GM18867 (cell line): ENCODE measurements around the gene GLDN.

Experiments used
- ATAC-seq: cut with Tn5 transposase; IDR thresholded peaks from one replicate; pipeline ENCODE4 v1.9.1; 2021; ENCODE audit warnings: mild to moderate bottlenecking, moderate library complexity; ENCODE audit not compliant: unreplicated experiment

Gene GLDN

GRCh38 chr15:51341366-51342226 is at the start of gene GLDN:
TSS of gene GLDN (plus strand) at chr15:51341655. CDS start at chr15:51341685, 30 bp downstream.
- ATAC-seq, result no peak

DNA sequence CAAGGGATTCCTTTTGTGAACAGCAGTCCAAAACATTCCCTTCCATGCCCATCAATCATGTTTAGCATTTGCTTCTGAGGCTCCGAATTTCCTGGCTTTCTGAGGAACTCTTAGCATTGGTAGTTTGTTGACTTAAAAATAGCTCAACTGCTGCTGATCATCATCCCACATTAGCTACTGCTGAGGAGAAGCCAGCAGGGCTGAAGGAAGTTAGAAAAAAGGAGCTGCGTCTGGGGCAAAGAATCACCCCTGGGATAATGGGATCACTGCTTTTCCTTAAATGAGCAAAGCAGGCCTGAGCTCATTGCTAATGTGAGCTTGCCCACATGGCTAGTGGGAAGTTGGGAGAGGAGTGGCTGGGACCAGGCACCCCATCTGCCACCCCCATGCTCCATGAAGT is 42.8 kb upstream of the GLDN start:
- no peak for ATAC-seq

DNA sequence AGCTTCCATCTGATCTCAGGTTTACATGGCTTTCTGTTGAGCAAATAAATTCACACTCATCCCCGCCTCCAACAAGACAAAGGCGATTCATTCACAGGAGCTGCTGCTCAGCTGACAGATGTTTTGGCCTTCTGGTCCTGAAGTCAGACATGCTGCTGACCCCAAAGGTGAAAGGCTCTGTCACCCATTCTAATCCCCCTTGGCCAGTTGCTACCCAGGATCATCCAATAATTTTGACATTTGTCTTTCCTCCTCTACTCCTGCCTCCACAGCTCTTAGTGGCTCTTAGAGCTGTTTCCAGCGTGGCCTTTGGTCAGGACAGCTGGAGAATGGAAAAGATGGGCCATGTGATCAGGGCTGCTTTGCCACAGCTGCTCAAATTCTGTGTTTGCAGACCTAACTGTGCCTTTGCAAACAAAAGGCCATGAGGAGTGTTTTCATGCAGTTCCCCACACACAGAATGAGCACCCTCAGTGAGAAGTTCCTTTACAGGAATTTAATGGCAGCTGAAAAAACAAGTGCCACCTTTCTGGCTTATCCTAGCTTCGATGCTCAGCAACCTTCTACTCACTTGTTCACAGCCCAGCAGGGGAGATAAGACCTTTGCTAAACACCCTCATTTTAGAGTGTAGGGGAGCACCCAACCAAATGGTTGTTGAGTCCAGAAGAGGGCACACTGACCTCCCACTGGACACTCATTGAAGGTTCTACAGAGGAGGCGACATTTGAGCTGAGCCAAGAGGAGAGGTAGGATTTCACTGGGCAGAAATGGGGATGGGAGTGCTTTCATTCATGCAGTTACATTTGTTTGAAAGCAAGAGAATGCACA is 42.1 kb upstream of the GLDN start:
- no peak for ATAC-seq

DNA sequence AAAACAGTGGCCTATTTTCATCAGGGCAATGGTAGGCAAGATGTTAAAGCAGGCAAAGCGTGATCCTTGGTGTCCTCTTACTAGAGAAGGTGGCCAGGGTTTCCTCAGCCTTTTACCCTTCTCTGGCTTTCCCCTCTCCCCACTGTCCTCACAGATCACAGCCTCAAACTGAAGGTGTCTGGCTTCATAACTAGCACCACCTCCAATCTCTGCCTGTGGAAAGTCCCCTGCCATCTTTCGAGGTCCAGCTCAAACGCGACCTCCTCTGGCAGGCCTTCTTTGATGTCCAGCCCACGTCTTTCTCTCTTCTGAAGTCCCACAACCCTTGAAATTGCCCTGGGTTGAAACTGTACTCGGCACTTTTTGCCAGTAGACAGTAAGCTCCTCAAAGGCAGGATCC is 39.0 kb upstream of the GLDN start:
- no peak for ATAC-seq

- no peak for ATAC-seq
These were observed 37.9 kb upstream of the GLDN start for GRCh38 chr15:51303462-51303980.

- ATAC-seq, result no peak
These were observed 34.1 kb upstream of the GLDN start for GRCh38 chr15:51307325-51307724.

- no peak for ATAC-seq
These were observed 33.6 kb upstream of the GLDN start for GRCh38 chr15:51307811-51308210.

DNA sequence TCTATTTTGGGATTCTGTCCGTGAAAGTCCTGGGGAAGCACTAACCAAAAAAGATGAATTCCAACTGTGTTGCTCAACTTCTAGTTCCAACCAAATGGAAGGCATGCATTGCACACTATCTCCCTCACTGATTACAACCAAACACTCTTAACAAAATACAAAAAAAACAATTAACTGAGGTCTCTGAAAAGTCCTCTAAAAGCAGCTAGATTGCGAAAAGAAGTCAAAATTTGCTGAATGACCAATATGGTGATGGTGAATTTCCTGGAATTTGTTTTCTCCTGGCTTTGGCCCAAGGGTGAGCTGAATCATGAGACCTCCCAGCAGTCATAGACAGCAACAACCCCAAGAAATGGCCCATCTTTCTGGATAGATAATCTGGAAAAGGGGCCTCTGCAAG is 31.4 kb upstream of the GLDN start:
- no peak for ATAC-seq

- no peak for ATAC-seq
These were observed 29.9 kb upstream of the GLDN start for GRCh38 chr15:51311510-51311909.

DNA sequence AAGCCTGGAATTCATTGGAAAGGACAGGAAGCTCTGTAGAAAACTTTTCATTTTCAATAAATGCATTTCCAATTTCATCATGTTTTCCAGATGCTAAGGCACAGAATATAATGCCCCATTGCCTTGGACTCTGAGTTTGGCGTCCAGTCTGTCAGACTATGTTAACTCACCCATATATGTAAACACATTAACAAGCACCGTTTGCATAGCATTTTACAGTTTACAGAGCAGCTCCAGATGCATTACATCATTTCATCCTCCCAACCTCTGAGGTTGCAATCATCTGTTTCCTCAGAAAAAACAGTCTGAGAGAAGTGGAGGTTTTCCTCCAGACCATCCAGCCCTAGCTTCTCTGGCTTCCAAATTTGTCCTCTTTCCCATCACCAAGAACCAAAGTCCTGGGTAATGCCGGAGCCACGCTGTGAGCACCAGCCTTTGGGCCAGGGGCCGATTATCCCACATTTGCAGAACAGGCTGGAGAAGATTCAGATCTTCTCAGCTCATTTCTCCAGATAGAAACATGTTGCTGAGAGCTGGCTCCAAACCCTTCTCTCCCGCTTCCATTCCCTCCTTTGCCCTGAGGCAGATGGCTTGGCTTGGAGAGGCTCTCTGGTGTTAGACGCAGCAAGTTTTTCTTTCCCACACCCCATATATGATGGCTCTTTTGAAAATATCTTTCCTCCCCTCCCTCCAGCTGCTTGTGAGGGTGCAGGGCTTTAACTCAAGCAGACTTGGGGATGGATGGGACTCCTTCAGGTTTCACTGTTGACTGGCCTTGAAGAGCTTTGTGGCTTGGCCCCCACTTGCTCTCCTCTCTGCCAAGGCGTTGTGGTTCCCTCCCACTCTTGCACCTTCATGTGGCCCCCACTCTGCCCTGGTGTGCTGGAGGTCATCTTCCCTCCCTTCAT is 29.0 kb upstream of the GLDN start:
- ATAC-seq, result no peak

DNA sequence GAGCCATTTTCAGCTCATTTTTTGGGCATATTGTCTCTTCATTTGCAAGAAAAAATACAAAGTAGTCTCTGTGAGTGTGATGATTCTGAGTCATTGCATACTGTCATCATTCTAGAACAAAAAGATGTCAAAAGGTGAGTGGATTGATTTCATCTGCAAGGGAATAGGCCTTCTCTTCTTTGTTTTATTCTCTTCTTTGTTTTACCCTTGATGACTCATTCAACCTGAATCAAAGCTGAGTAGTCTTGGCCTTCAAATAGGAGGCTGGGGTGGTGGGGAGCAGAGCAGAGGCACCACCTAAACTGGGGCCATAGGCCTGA is 28.4 kb upstream of the GLDN start:
- no peak for ATAC-seq

GRCh38 chr15:51313644-51314280 is 27.7 kb upstream of the GLDN start:
- no peak for ATAC-seq

DNA sequence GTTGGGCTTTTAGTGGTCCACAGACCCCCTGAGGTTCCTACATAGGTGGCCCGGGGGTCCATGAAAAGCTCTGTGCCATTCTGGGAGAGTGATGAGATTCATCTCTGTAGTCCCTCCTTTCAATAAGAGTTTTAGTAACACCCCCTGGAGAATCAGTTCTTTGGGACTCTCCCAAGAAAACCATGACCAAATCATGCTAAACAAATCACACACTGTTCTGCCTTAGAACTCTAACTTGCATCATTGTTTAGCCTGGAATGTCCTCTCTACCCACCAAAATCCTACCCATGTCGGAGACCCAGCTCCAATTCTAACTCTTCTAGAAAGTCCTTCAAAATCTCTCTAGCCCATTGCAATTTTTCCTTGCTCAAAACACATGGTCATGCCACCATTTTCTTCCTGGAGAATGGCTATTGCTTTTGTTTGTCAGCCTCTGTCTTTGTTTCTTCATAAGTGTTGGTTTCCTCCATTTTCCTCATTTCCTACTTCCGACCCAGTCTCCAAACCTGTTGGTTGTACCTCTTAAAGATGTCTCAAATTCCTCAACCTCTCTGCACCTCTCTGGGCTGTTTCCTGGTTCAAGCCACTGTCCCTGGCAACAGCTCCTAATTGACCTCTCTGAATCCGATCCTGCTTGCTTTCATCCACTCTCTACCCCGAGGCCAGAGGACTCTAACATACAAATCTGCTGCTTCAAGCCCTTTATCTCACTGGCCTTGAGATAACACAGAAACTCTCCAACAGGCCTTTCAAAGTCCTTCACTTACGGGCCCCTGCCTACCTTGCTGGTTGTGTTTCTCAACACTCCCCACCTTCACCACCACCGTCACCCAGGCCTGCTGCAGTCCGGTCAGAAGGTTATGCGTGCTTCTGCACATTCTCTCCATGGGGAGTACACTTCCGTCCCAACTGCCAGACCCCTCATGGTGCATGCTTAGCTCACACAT is 26.8 kb upstream of the GLDN start:
- ATAC-seq, result no peak

- no peak for ATAC-seq
These were observed 25.7 kb upstream of the GLDN start for GRCh38 chr15:51315726-51316125.

DNA sequence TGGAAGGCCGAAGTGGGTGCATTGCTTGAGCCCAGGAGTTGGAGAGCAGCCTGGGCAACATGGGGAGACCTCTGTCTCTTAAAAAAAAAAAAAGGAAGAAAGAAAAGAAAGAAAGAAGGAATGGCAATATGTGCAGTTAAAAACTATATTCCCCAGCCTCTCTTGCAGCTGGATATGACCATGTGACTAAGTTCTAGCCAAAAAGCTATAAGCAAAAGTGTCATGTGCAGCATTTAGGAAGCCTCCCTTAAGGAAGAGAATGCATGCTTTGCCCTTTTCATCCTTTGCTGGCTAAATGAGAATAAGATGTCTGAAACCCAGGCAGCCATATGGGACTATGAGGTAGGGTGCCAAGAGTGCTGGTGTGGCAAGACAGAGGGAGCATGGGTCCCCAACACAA is 24.8 kb upstream of the GLDN start:
- ATAC-seq, result no peak

DNA sequence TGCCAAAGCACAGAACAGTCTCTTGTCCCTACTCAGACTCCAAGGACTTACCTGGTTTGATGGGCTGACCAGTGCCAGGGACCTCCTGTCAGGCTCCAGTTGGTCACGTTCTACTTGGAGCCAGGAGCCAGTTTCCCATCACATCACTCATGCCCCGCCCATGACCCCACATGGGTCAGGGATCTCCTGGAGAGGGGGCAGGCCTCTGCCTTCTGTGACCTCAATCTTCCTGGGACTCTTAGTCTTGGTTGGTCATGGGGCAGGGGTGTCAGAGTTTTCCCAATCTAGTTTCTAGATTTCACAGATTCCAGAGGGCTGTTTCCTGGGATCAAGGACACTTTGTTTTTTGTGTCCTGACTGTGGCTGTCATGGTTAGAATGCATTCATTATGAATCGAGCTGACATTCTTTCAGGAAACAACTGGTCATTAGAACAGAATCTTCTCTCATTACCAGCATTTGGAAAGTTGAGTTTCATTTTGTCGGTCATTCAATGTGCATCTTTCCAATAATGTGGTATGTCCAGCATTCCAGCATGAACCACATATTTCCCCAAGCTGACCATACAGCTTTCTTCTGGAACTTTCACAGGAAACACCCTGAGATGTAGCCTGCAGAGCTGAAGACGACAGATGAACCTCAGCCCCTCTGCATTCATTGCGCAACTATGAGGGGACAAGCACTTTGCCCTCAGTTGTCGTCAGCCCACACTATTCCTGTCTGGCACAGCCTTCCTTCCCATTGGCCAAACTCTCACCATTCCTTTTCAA is 22.9 kb upstream of the GLDN start:
- no peak for ATAC-seq

DNA sequence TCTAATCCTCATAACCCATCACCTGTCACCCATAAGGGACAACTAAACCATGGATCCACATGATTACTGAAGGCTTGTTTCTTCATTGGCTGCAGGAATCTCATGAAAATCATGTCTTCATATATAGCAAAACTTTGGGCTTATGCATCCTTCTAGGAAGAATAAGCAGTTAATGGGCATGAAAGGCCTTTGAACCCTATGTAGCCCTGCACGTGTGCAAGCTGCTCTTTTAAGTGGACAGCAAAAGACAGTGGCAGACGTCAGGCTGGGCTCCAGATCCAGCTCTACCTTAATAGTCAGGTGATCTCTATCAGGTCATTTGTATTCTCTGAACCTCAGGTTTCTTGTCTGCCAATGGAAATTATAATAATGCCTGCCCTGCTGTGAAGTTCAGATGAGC is 21.9 kb upstream of the GLDN start:
- no peak for ATAC-seq

GRCh38 chr15:51320843-51321242 is 20.6 kb upstream of the GLDN start:
- no peak for ATAC-seq

DNA sequence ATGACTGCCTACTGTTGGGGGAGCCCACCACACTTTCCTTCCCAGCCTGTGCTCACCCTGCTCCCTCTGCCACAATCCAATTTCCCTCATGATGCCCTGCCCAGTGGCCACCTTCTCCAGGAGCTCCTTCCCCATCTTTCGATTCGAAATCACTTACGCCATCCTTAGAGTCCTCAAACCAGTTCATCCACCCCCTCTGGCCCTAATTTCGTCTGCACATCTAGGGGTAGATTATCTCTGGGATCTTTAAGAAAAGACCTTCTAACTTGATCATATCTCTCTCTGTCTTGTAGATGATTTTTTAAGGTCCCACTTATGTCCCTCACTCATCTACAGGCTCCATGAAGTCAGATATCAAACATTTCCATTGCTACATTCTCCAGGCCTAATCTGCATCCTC is 20.1 kb upstream of the GLDN start:
- no peak for ATAC-seq
